SK-N-SH treated with all-trans-retinoic acid at 6 μM for 48 hours (cell line): ENCODE results near the gene MET.
"Not testable (repeated sequence)": the region's sequence is repeated elsewhere in the genome, so short reads cannot be mapped to it uniquely, and the experiment has no call there.

Source experiments
- ARNTL ChIP-seq: fragments of 450-650 bp; formaldehyde crosslinking; IDR thresholded peaks from 2 replicates; pipeline ENCODE4 v1.5.0; 2020; ENCODE audit warnings: low read depth, mild to moderate bottlenecking, moderate library complexity, borderline replicate concordance
- CSDC2 ChIP-seq: fragments of 250-450 bp; sonication (Bioruptor Pico); IDR thresholded peaks from 2 replicates; pipeline ENCODE4 v1.5.0; 2020; ENCODE audit warnings: mild to moderate bottlenecking, moderate library complexity
- GLIS3 ChIP-seq: fragments of 250-450 bp; sonication (Bioruptor Pico); IDR thresholded peaks from 2 replicates; pipeline ENCODE4 v1.5.0; 2020; ENCODE audit warnings: mild to moderate bottlenecking, moderate library complexity
- ISL1 ChIP-seq: fragments of 250-450 bp; sonication (Bioruptor Pico); IDR thresholded peaks from 2 replicates; pipeline ENCODE4 v2.1.2; 2022; ENCODE audit warnings: mild to moderate bottlenecking, moderate library complexity
- PPARA ChIP-seq: fragments of 250-450 bp; sonication (Bioruptor Pico); IDR thresholded peaks from 2 replicates; pipeline ENCODE4 v1.5.0; 2020; ENCODE audit warnings: mild to moderate bottlenecking, borderline replicate concordance
- RARB ChIP-seq: fragments of 250-450 bp; sonication (Bioruptor Pico); IDR thresholded peaks from 2 replicates; pipeline ENCODE4 v1.8.0; 2021; ENCODE audit warnings: mild to moderate bottlenecking, moderate library complexity
- SNAI2 ChIP-seq: fragments of 250-450 bp; sonication (Bioruptor Pico); IDR thresholded peaks from 2 replicates; pipeline ENCODE4 v1.5.0; 2020; ENCODE audit warnings: mild to moderate bottlenecking, moderate library complexity
- TOX ChIP-seq: fragments of 250-450 bp; sonication (Bioruptor Pico); IDR thresholded peaks from 2 replicates; pipeline ENCODE4 v1.8.0; 2021; ENCODE audit warnings: mild to moderate bottlenecking, moderate library complexity, borderline replicate concordance
- ZFP3 ChIP-seq: fragments of 250-450 bp; sonication (Bioruptor Pico); IDR thresholded peaks from 2 replicates; pipeline ENCODE4 v1.5.0; 2020; ENCODE audit warnings: mild to moderate bottlenecking, moderate library complexity
- ZNF565 ChIP-seq: fragments of 450-650 bp; formaldehyde crosslinking; conservative IDR thresholded peaks from 2 replicates; pipeline ENCODE4 v1.5.0; 2020; ENCODE audit warnings: low read depth, mild to moderate bottlenecking, moderate library complexity
- TF ChIP-seq, protein P1 (sequence below): fragments of 250-450 bp; sonication (Bioruptor Pico); IDR thresholded peaks from 2 replicates; pipeline ENCODE4 v1.5.0; 2020; ENCODE audit warnings: mild to moderate bottlenecking, moderate library complexity
- TF ChIP-seq, protein P2 (sequence below): fragments of 250-450 bp; sonication (Bioruptor Pico); IDR thresholded peaks from 2 replicates; pipeline ENCODE4 v1.5.1; 2021; ENCODE audit warnings: mild to moderate bottlenecking, moderate library complexity
- TF ChIP-seq, protein P3 (sequence below): fragments of 250-450 bp; sonication (Bioruptor Pico); IDR thresholded peaks from 2 replicates; pipeline ENCODE4 v1.8.0; 2020; ENCODE audit warnings: mild to moderate bottlenecking, moderate library complexity, borderline replicate concordance

DNA sequence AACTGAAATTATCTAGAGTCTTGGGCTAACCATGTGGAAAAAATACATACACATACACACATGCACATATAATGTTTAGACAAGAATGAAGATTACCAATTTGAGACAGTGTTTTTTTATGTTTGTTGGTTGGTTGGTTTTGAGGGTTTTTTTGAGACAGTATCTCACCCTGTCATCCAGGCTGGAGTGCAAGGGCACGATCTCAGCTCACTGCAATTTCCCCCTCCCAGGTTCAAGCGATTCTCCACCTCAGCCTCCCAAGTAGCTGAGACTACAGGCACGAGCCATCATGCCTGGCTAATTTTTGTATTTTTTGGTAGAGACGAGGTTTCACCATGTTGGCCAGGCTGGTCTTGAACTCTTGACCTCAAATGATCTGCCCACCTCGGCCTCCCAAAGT lies 87.6 kb downstream of the MET start:
- TF ChIP-seq ARNTL (CRISPR knock-in tag); GLIS3; ZFP3 (CRISPR knock-in tag); TOX (CRISPR knock-in tag); PPARA; ZNF565 (CRISPR knock-in tag); SNAI2 (CRISPR knock-in tag); ISL1 (CRISPR knock-in tag); CSDC2; RARB (CRISPR knock-in tag): not testable (repeated sequence)
- TF ChIP-seq, protein P1, sequence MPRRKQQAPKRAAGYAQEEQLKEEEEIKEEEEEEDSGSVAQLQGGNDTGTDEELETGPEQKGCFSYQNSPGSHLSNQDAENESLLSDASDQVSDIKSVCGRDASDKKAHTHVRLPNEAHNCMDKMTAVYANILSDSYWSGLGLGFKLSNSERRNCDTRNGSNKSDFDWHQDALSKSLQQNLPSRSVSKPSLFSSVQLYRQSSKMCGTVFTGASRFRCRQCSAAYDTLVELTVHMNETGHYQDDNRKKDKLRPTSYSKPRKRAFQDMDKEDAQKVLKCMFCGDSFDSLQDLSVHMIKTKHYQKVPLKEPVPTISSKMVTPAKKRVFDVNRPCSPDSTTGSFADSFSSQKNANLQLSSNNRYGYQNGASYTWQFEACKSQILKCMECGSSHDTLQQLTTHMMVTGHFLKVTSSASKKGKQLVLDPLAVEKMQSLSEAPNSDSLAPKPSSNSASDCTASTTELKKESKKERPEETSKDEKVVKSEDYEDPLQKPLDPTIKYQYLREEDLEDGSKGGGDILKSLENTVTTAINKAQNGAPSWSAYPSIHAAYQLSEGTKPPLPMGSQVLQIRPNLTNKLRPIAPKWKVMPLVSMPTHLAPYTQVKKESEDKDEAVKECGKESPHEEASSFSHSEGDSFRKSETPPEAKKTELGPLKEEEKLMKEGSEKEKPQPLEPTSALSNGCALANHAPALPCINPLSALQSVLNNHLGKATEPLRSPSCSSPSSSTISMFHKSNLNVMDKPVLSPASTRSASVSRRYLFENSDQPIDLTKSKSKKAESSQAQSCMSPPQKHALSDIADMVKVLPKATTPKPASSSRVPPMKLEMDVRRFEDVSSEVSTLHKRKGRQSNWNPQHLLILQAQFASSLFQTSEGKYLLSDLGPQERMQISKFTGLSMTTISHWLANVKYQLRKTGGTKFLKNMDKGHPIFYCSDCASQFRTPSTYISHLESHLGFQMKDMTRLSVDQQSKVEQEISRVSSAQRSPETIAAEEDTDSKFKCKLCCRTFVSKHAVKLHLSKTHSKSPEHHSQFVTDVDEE (CRISPR knock-in tag) = not testable (repeated sequence)
- TF ChIP-seq, protein P2, sequence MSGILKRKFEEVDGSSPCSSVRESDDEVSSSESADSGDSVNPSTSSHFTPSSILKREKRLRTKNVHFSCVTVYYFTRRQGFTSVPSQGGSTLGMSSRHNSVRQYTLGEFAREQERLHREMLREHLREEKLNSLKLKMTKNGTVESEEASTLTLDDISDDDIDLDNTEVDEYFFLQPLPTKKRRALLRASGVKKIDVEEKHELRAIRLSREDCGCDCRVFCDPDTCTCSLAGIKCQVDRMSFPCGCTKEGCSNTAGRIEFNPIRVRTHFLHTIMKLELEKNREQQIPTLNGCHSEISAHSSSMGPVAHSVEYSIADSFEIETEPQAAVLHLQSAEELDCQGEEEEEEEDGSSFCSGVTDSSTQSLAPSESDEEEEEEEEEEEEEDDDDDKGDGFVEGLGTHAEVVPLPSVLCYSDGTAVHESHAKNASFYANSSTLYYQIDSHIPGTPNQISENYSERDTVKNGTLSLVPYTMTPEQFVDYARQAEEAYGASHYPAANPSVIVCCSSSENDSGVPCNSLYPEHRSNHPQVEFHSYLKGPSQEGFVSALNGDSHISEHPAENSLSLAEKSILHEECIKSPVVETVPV (CRISPR knock-in tag) = not testable (repeated sequence)
- TF ChIP-seq, protein P3, sequence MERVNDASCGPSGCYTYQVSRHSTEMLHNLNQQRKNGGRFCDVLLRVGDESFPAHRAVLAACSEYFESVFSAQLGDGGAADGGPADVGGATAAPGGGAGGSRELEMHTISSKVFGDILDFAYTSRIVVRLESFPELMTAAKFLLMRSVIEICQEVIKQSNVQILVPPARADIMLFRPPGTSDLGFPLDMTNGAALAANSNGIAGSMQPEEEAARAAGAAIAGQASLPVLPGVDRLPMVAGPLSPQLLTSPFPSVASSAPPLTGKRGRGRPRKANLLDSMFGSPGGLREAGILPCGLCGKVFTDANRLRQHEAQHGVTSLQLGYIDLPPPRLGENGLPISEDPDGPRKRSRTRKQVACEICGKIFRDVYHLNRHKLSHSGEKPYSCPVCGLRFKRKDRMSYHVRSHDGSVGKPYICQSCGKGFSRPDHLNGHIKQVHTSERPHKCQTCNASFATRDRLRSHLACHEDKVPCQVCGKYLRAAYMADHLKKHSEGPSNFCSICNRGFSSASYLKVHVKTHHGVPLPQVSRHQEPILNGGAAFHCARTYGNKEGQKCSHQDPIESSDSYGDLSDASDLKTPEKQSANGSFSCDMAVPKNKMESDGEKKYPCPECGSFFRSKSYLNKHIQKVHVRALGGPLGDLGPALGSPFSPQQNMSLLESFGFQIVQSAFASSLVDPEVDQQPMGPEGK (CRISPR knock-in tag) = not testable (repeated sequence)
